CD4-positive, alpha-beta T cell (primary cell): ENCODE measurements around the gene CHMP3. TPM values are rescaled to one million over a fixed set of nuclear protein-coding genes. Genes with fewer than 3 reads are reported as not detected.

Experiments
- ATAC-seq: fragments of 200-7000 bp; cut with Tn5 transposase; one replicate; pipeline ENCODE4 v1.10.0; 2022; ENCODE audit warnings: mild to moderate bottlenecking; ENCODE audit not compliant: poor library complexity
- CTCF ChIA-PET: fragments of 350-600 bp; sonication (Branson Sonifier 250); formaldehyde crosslinking; loops from one replicate; lab custom pipeline; 2021; ENCODE audit warnings: antibody characterized with exemption, inconsistent platforms; lab: Charles Lee
- POLR2A ChIA-PET: fragments of 350-600 bp; sonication (Branson Sonifier 250); formaldehyde crosslinking; loops from one replicate; lab custom pipeline; 2021; ENCODE audit warnings: antibody characterized with exemption, inconsistent platforms; lab: Charles Lee
- DNase-seq, 14 experiments: peaks; one replicate each; pipeline ENCODE4 v3.0.0-alpha.2; 2013 to 2020; ENCODE audit warnings: mixed read lengths in 2 of 14
- H3K27ac ChIP-seq, 2 donors: one replicate each; pipeline versions ENCODE4 v1.5.1 to v1.7.0; 2013; ENCODE audit warnings: low read length in 2 of 2, low read depth in 1 of 2, mild to moderate bottlenecking in 1 of 2
- H3K27me3 ChIP-seq, 2 experiments: 1 replicate in 1 of 2; 2 replicates in 1 of 2; pipeline versions ENCODE4 v1.6.1 to v1.7.0; 2013; ENCODE audit warnings: low read length in 2 of 2, control low read depth in 1 of 2, mild to moderate bottlenecking in 1 of 2, moderate library complexity in 1 of 2; ENCODE audit not compliant: insufficient read depth in 2 of 2, control insufficient read depth in 1 of 2
- H3K36me3 ChIP-seq: one replicate; pipeline ENCODE4 v1.6.1; 2013; ENCODE audit warnings: low read length, control low read depth; ENCODE audit not compliant: insufficient read depth
- H3K4me1 ChIP-seq: one replicate; pipeline ENCODE4 v1.6.1; 2013; ENCODE audit warnings: low read length, control low read depth; ENCODE audit not compliant: insufficient read depth
- H3K4me3 ChIP-seq: one replicate; pipeline ENCODE4 v1.5.1; 2013; ENCODE audit warnings: mild to moderate bottlenecking, low read length, moderate library complexity
- H3K9me3 ChIP-seq, 2 experiments: 1 replicate in 1 of 2; 2 replicates in 1 of 2; pipeline versions ENCODE4 v1.6.1 to v1.7.0; 2013; ENCODE audit warnings: low read length in 2 of 2, mild to moderate bottlenecking in 2 of 2, control low read depth in 1 of 2, moderate library complexity in 1 of 2; ENCODE audit not compliant: control insufficient read depth in 1 of 2, insufficient read depth in 1 of 2
- H3K27ac Mint-ChIP-seq: one replicate; pipeline ENCODE4 v1.8.0; 2020; ENCODE audit warnings: mixed read lengths
- H3K27me3 Mint-ChIP-seq: one replicate; pipeline ENCODE4 v1.8.0; 2021; ENCODE audit warnings: mixed read lengths
- H3K36me3 Mint-ChIP-seq: one replicate; pipeline ENCODE4 v1.8.0; 2021; ENCODE audit warnings: low read depth, mixed read lengths
- H3K4me1 Mint-ChIP-seq: one replicate; pipeline ENCODE4 v1.8.0; 2021; ENCODE audit warnings: low read depth, mixed read lengths
- H3K4me3 Mint-ChIP-seq: one replicate; pipeline ENCODE4 v1.8.0; 2020; ENCODE audit warnings: mild to moderate bottlenecking, mixed read lengths
- H3K9me3 Mint-ChIP-seq: one replicate; pipeline ENCODE4 v1.8.0; 2020; ENCODE audit warnings: mixed read lengths
- intact Hi-C, 2 experiments: fragments of 100-400 bp; cut with DNase I in 1 of 2; cut with micrococcal nuclease in 1 of 2; formaldehyde crosslinking; loops; one replicate each; pipeline versions ENCODE4 v1.15.1 to v1.9.0; 2023 to 2025; cut with DNase I, micrococcal nuclease
- total RNA-seq, 174 experiments: library from RNA in 2 of 174; stranded (reverse) in 2 of 174; gene quantifications; one replicate each; pipeline ENCODE4 v1.2.3 and lab custom pipeline; 2021 to 2026
- TF ChIP-seq, protein P1 (sequence below): fragments of 200-600 bp; IDR thresholded peaks from one replicate; pipeline ENCODE4 v1.8.0; 2022; ENCODE audit warnings: antibody characterized with exemption, mild to moderate bottlenecking

Gene CHMP3
- total RNA-seq, 2 experiments from 2014 or later = 61.7 to 65.3 TPM

DNA sequence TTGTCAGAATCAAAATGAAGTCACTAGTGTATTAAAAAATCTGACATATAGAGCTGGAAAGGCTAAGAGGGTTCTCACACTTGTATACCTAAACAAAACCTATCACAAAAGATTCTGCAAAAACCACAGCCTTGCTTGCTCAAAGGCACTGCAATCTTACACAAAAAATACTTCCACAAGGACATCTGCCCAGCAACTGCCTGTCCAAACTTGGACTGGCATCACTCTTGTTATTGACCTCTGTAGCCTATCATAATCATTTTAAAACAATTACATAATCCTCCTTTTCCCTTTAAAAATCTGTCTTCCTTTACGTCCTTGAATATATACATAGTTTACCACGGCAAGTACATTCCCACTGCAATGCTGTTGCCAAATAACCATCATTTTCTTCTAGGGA lies 19.9 kb downstream of the CHMP3 start:
- DNase-seq (no peak), ATAC-seq (no peak)
- Mint-ChIP-seq H3K9me3 (peaks cover 7% of the 10 kb centered on the region), H3K27ac (no peak overlapping the region), H3K36me3 (peaks cover 63% of the 10 kb centered on the region), H3K4me1 (peaks cover 36% of the 10 kb centered on the region), H3K27me3 (no peaks in the 10 kb centered on the region), H3K4me3 (no peak overlapping the region)
- no peaks in the 10 kb centered on the region for H3K27me3 ChIP-seq
- peaks cover 4% of the 10 kb centered on the region for H3K36me3 ChIP-seq
- ChIA-PET CTCF (no interaction called here), POLR2A (no interaction called here)
- H3K4me1 ChIP-seq = no peaks in the 10 kb centered on the region
- TF ChIP-seq, protein P1, sequence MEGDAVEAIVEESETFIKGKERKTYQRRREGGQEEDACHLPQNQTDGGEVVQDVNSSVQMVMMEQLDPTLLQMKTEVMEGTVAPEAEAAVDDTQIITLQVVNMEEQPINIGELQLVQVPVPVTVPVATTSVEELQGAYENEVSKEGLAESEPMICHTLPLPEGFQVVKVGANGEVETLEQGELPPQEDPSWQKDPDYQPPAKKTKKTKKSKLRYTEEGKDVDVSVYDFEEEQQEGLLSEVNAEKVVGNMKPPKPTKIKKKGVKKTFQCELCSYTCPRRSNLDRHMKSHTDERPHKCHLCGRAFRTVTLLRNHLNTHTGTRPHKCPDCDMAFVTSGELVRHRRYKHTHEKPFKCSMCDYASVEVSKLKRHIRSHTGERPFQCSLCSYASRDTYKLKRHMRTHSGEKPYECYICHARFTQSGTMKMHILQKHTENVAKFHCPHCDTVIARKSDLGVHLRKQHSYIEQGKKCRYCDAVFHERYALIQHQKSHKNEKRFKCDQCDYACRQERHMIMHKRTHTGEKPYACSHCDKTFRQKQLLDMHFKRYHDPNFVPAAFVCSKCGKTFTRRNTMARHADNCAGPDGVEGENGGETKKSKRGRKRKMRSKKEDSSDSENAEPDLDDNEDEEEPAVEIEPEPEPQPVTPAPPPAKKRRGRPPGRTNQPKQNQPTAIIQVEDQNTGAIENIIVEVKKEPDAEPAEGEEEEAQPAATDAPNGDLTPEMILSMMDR = no peak
- H3K9me3 ChIP-seq = peaks cover 0 to 14% of the 10 kb centered on the region in 2 experiments
- intact Hi-C loops = no loop called here
- H3K4me3 ChIP-seq = no peak overlapping the region
- H3K27ac ChIP-seq = no peak overlapping the region

DNA sequence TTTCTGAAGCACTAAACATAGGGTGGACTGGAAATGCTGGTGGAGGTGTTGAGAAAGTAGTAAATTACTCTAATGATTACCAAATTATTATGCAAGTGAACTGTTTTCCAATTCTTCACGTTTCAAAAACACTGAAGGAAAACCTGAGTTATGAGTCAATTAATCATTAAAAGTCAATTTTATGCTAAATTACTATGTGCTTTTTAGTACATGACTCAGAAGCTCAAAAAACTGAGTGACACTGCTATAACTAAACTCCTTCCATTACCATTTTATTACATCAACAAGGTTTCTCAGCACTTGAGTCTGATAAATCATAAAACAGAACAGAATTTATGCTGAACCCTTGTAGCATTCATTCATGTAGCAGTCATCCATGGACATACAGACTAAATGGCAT lies 20.4 kb downstream of the CHMP3 start:
- Histone ChIP-seq H3K27ac (no peak overlapping the region), H3K27me3 (no peaks in the 10 kb centered on the region), H3K4me3 (no peak overlapping the region), H3K4me1 (no peaks in the 10 kb centered on the region), H3K36me3 (peaks cover 4% of the 10 kb centered on the region), H3K9me3 (peaks cover 0 to 14% of the 10 kb centered on the region in 2 experiments)
- Mint-ChIP-seq H3K27ac (no peak overlapping the region), H3K36me3 (peaks cover 62% of the 10 kb centered on the region), H3K9me3 (peaks cover 5% of the 10 kb centered on the region), H3K4me3 (no peak overlapping the region), H3K27me3 (no peaks in the 10 kb centered on the region), H3K4me1 (peaks cover 36% of the 10 kb centered on the region)
- CTCF ChIA-PET = no interaction called here
- intact Hi-C loops = no loop called here
- TF ChIP-seq, protein P1 = no peak
- no peak for DNase-seq
- no peak for ATAC-seq
- POLR2A ChIA-PET = no interaction called here

DNA sequence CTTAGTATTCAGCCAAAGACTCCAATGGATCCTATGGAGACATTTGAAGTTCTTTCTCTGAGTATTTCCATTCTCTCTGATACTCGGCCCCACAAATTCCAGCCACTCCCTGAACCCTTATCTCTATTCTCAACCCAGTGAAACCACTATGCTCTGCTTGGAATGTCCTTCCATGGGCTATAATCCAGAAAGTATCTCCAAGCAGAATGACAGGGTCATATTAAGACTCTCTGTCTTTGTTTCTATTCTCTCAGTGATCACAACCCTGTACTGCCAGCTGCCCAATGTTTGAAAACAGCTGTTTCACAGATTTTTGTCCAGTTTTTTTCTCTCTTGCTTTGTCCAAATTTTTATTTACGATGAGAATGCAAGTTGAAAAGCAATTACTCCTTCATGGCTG lies 21.9 kb downstream of the CHMP3 start:
- intact Hi-C loops = no loop called here
- ATAC-seq = no peak
- Histone ChIP-seq H3K27ac (no peak overlapping the region), H3K36me3 (no peaks in the 10 kb centered on the region), H3K4me1 (no peaks in the 10 kb centered on the region), H3K4me3 (no peak overlapping the region), H3K27me3 (no peaks in the 10 kb centered on the region), H3K9me3 (peaks cover 0 to 12% of the 10 kb centered on the region in 2 experiments)
- Mint-ChIP-seq H3K27ac (no peak overlapping the region), H3K9me3 (peaks cover 3% of the 10 kb centered on the region), H3K36me3 (peaks cover 63% of the 10 kb centered on the region), H3K4me1 (peaks cover 36% of the 10 kb centered on the region), H3K27me3 (no peaks in the 10 kb centered on the region), H3K4me3 (no peak overlapping the region)
- TF ChIP-seq, protein P1 = no peak
- no peak for DNase-seq
- CTCF ChIA-PET = no interaction called here
- POLR2A ChIA-PET = no interaction called here
